Upper lobe of left lung (tissue), 6 donors: Measurements from ENCODE around the gene ATP2A1. TPM values are rescaled to one million over a fixed set of nuclear protein-coding genes. Genes with fewer than 3 reads are reported as not detected.
A peak's percentile ranks its signal among the peaks of the same experiment; 100 is the strongest.

Experiments
- ATAC-seq, 2 donors: fragments of 200-7000 bp; cut with Tn5 transposase; one replicate each; pipeline ENCODE4 v1.9.1; 2022; ENCODE audit warnings: mild to moderate bottlenecking in 2 of 2, moderate library complexity in 2 of 2; ENCODE audit not compliant: low FRiP score in 2 of 2
- DNase-seq, 2 donors: peaks; one replicate each; pipeline ENCODE4 v3.0.0-alpha.2; 2019 to 2020
- H3K27ac ChIP-seq, 4 donors: fragments of 200-600 bp; sonication (generic); one replicate each; pipeline ENCODE4 v1.5.1; 2016 to 2019
- H3K27me3 ChIP-seq, 4 donors: fragments of 200-600 bp; sonication (generic); one replicate each; pipeline ENCODE4 v1.5.1; 2017 to 2019
- H3K36me3 ChIP-seq, 4 donors: fragments of 200-600 bp; sonication (generic); one replicate each; pipeline ENCODE4 v1.5.1; 2016 to 2019
- H3K4me1 ChIP-seq, 4 donors: fragments of 200-600 bp; sonication (generic); one replicate each; pipeline ENCODE4 v1.5.1; 2018 to 2019
- H3K4me3 ChIP-seq, 4 donors: fragments of 200-600 bp; sonication (generic); one replicate each; pipeline ENCODE4 v1.5.1; 2017 to 2019; ENCODE audit warnings: mild to moderate bottlenecking in 2 of 4, moderate library complexity in 1 of 4
- H3K9me3 ChIP-seq, 4 donors: fragments of 200-600 bp; sonication (generic); one replicate each; pipeline ENCODE4 v1.5.1; 2018 to 2019
- CTCF ChIP-seq, 6 experiments: fragments of 450-650 bp in 4 of 6; fragments of 200-600 bp in 2 of 6; sonication (generic) in 2 of 6; IDR thresholded peaks; one replicate each; pipeline ENCODE4 v1.5.1; 2016 to 2019; ENCODE audit warnings: antibody characterized with exemption in 6 of 6
- EP300 ChIP-seq, 4 donors: sonication (generic); formaldehyde crosslinking; IDR thresholded peaks; one replicate each; pipeline ENCODE4 v1.5.1; 2017; ENCODE audit warnings: antibody characterized with exemption in 4 of 4, control low read depth in 2 of 4
- POLR2A ChIP-seq, 4 donors: fragments of 450-650 bp; IDR thresholded peaks; one replicate each; pipeline ENCODE4 v1.5.1; 2016 to 2017; ENCODE audit warnings: antibody characterized with exemption in 4 of 4, mild to moderate bottlenecking in 2 of 4
- POLR2AphosphoS5 ChIP-seq, 2 donors: sonication (generic); formaldehyde crosslinking; IDR thresholded peaks; one replicate each; pipeline ENCODE4 v1.5.1; 2017; ENCODE audit warnings: antibody characterized with exemption in 2 of 2
- WGBS, 2 donors: methylation state at CpG; one replicate each; pipeline ENCODE4 v1.1.5; 2017 to 2018; 5-methylcytosine and 5-hydroxymethylcytosine counted together
- total RNA-seq, 6 donors: library from RNA; depleted of rRNA in 4 of 6; stranded (reverse); fragments of >200 nt in 4 of 6; gene quantifications; one replicate each; pipeline versions ENCODE4 v1.1.0 to v1.2.1, GENCODE V29; 2016 to 2021
- donor health status: DM: no; HTN: no; CAD: no; lungs with moderate emphysema.
- donor health status: DM: no; HTN: yes; CAD: no; lungs with severe emphysema.

Gene ATP2A1
- total RNA-seq, result 1 to 10 TPM in 1 of 6 donors, under 1 TPM in 5; 0.15 to 4.2 (median 0.57) TPM

- H3K4me3 ChIP-seq, result peak within 1 kb of the TSS; percentile 61 to 93 (median 79)
- H3K27ac ChIP-seq, result no peak within 1 kb of the TSS
- TF ChIP-seq POLR2AphosphoS5 (IDR thresholded peaks at IDR 0.05), result no peak
- no peak for TF ChIP-seq EP300 (IDR thresholded peaks at IDR 0.05)
- no peak for TF ChIP-seq CTCF (IDR thresholded peaks at IDR 0.05)
- TF ChIP-seq POLR2A (IDR thresholded peaks at IDR 0.05), result no peak
- peaks cover 0 to 13% (median 6%) of the 10 kb centered on the region in 4 donors for H3K36me3 ChIP-seq
- ATAC-seq (no peak), DNase-seq (no peak)
- H3K4me1 ChIP-seq, result peaks cover 11 to 18% (median 15%) of the 10 kb centered on the region in 4 donors
- peaks cover 0 to 16% (median 3%) of the 10 kb centered on the region in 4 donors for H3K27me3 ChIP-seq
- H3K9me3 ChIP-seq, result no peaks in the 10 kb centered on the region
- 74 to 78% methylated on average over 22 to 25 of the region's 25 CpGs for WGBS, 2 donors
Observed at GRCh38 chr16:28878083-28878926, at the start of gene ATP2A1. TSS of gene ATP2A1 (plus strand) at chr16:28878488. CDS start at chr16:28878672, 184 bp downstream.

- 93 to 97% methylated on average over 13 of the region's 13 CpGs for WGBS, 2 donors
- no peaks in the 10 kb centered on the region for H3K27me3 ChIP-seq
- no peak for TF ChIP-seq EP300 (IDR thresholded peaks at IDR 0.05)
- no peak for TF ChIP-seq POLR2AphosphoS5 (IDR thresholded peaks at IDR 0.05)
Observed at GRCh38 chr16:28829747-28830146, 48.5 kb upstream of the ATP2A1 start.

GRCh38 chr16:28830531-28830930 is 47.8 kb upstream of the ATP2A1 start:
- 91 to 96% methylated on average over 13 of the region's 13 CpGs for WGBS, 2 donors
- Histone ChIP-seq H3K9me3 (no peaks in the 10 kb centered on the region), H3K4me3 (no peak overlapping the region), H3K4me1 (peaks cover 0 to 8% (median 3%) of the 10 kb centered on the region in 4 donors), H3K27me3 (no peaks in the 10 kb centered on the region), H3K36me3 (peaks cover 79 to 100% (median 98%) of the 10 kb centered on the region in 4 donors), H3K27ac (no peak overlapping the region)
- ATAC-seq (no peak), DNase-seq (no peak)
- TF ChIP-seq POLR2AphosphoS5 (IDR thresholded peaks at IDR 0.05) (no peak), EP300 (IDR thresholded peaks at IDR 0.05) (no peak), CTCF (IDR thresholded peaks at IDR 0.05) (no peak), POLR2A (IDR thresholded peaks at IDR 0.05) (no peak)

More at GRCh38 chr16:28829747-28830146, 48.5 kb upstream of the ATP2A1 start:
- Histone ChIP-seq H3K27ac (no peak overlapping the region), H3K4me3 (no peak overlapping the region), H3K4me1 (peaks cover 8 to 16% (median 10%) of the 10 kb centered on the region in 4 donors), H3K36me3 (peaks cover 71 to 97% (median 91%) of the 10 kb centered on the region in 4 donors), H3K9me3 (no peaks in the 10 kb centered on the region)
- DNase-seq (no peak), ATAC-seq (no peak)

- no peaks in the 10 kb centered on the region for H3K9me3 ChIP-seq
- H3K36me3 ChIP-seq, result peaks cover 69 to 96% (median 85%) of the 10 kb centered on the region in 4 donors
- ATAC-seq (no peak), DNase-seq (peak in 1 of 2 donors; percentile 76)
- TF ChIP-seq EP300 (IDR thresholded peaks at IDR 0.05), result no peak
- TF ChIP-seq CTCF (IDR thresholded peaks at IDR 0.05), result no peak
- TF ChIP-seq POLR2A (IDR thresholded peaks at IDR 0.05), result no peak
- no peak for TF ChIP-seq POLR2AphosphoS5 (IDR thresholded peaks at IDR 0.05)
- 92 to 94% methylated on average over 14 of the region's 14 CpGs for WGBS, 2 donors
- no peak overlapping the region for H3K27ac ChIP-seq
- no peak overlapping the region for H3K4me3 ChIP-seq
- H3K4me1 ChIP-seq, result no peaks in the 10 kb centered on the region
- no peaks in the 10 kb centered on the region for H3K27me3 ChIP-seq
Observed at GRCh38 chr16:28834349-28834748, 43.9 kb upstream of the ATP2A1 start.
